ENCODE results near the gene SAPCD2. TPM values are rescaled to one million over a fixed set of nuclear protein-coding genes. Genes with fewer than 3 reads are reported as not detected.

The SAPCD2 gene
- total RNA-seq, 1 experiment from 2014 or later = 18.4 TPM

- Histone ChIP-seq H3K27me3 (ENCODE audit: control insufficient read depth, insufficient read depth, low read length) (no peaks in the 10 kb centered on the region), H3K4me1 (ENCODE audit: control insufficient read depth, insufficient read depth, low read length) (no peaks in the 10 kb centered on the region), H3K4me3 (ENCODE audit: low read depth in 2 of 2, low read length in 2 of 2) (no peak overlapping the region), H3K9me3 (ENCODE audit: control insufficient read depth, insufficient read depth, low read depth, low read length) (no peaks in the 10 kb centered on the region), H3K27ac (ENCODE audit: low read length) (no peak overlapping the region), H3K36me3 (ENCODE audit: control insufficient read depth, insufficient read depth, low read length) (no peaks in the 10 kb centered on the region; the same call in 1 of the 2 replicates)
- ATAC-seq = no peak
- BruUV-seq (replicated peaks) = no TSS peak
- TF ChIP-seq SIN3A (IDR thresholded peaks at IDR 0.05; ENCODE audit: borderline replicate concordance, insufficient read depth, low read depth, low read length) = no peak
- no peak for TF ChIP-seq TCF7L2 (IDR thresholded peaks at IDR 0.05; ENCODE audit: low read depth, low read length)
- TF ChIP-seq POLR2AphosphoS5 (IDR thresholded peaks at IDR 0.05; ENCODE audit: low read depth, low read length) = no peak
- no peak for TF ChIP-seq CTCF (IDR thresholded peaks at IDR 0.05)
- TF ChIP-seq, protein P1, sequence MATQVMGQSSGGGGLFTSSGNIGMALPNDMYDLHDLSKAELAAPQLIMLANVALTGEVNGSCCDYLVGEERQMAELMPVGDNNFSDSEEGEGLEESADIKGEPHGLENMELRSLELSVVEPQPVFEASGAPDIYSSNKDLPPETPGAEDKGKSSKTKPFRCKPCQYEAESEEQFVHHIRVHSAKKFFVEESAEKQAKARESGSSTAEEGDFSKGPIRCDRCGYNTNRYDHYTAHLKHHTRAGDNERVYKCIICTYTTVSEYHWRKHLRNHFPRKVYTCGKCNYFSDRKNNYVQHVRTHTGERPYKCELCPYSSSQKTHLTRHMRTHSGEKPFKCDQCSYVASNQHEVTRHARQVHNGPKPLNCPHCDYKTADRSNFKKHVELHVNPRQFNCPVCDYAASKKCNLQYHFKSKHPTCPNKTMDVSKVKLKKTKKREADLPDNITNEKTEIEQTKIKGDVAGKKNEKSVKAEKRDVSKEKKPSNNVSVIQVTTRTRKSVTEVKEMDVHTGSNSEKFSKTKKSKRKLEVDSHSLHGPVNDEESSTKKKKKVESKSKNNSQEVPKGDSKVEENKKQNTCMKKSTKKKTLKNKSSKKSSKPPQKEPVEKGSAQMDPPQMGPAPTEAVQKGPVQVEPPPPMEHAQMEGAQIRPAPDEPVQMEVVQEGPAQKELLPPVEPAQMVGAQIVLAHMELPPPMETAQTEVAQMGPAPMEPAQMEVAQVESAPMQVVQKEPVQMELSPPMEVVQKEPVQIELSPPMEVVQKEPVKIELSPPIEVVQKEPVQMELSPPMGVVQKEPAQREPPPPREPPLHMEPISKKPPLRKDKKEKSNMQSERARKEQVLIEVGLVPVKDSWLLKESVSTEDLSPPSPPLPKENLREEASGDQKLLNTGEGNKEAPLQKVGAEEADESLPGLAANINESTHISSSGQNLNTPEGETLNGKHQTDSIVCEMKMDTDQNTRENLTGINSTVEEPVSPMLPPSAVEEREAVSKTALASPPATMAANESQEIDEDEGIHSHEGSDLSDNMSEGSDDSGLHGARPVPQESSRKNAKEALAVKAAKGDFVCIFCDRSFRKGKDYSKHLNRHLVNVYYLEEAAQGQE (IDR thresholded peaks at IDR 0.05; ENCODE audit: insufficient read depth in 1 of 2, low read depth in 2 of 2, low read length in 1 of 2) = no peak
- no peak for DNase-seq (ENCODE audit: low read depth, low spot score)
- intact Hi-C loops (cut with micrococcal nuclease; ENCODE audit: unreplicated experiment) = no loop called here
- in situ Hi-C loops (cut with HindIII; ENCODE audit: low pct_unique_long_range_greater_than_20kb, low sequenced_read_pairs) = no loop called here
- ChIA-PET POLR2A (no interaction called here), CTCF (no interaction called here)
Measured at GRCh38 chr9:137074657-137075274, 4.4 kb upstream of the SAPCD2 start.

- in situ Hi-C loops (cut with HindIII; ENCODE audit: low pct_unique_long_range_greater_than_20kb, low sequenced_read_pairs) (no loop called here), intact Hi-C loops (cut with micrococcal nuclease; ENCODE audit: unreplicated experiment) (no loop called here)
- BruUV-seq (replicated peaks) = no TSS peak
- H3K36me3 ChIP-seq (ENCODE audit: control insufficient read depth, insufficient read depth, low read length) = no peaks in the 10 kb centered on the region; the same call in 1 of the 2 replicates
- H3K27me3 ChIP-seq (ENCODE audit: control insufficient read depth, insufficient read depth, low read length) = no peaks in the 10 kb centered on the region
- ChIA-PET POLR2A (no interaction called here), CTCF (no interaction called here)
- no peaks in the 10 kb centered on the region; the same call in 1 of the 2 replicates for H3K4me1 ChIP-seq (ENCODE audit: control insufficient read depth, insufficient read depth, low read length)
- H3K9me3 ChIP-seq (ENCODE audit: control insufficient read depth, insufficient read depth, low read depth, low read length) = no peaks in the 10 kb centered on the region
- no peak overlapping the region for H3K4me3 ChIP-seq (ENCODE audit: low read depth in 2 of 2, low read length in 2 of 2)
- H3K27ac ChIP-seq (ENCODE audit: low read length) = no peak overlapping the region
- TF ChIP-seq POLR2AphosphoS5 (IDR thresholded peaks at IDR 0.05; ENCODE audit: low read depth, low read length) = no peak
- TF ChIP-seq SIN3A (IDR thresholded peaks at IDR 0.05; ENCODE audit: borderline replicate concordance, insufficient read depth, low read depth, low read length) = no peak
- TF ChIP-seq, protein P1 (IDR thresholded peaks at IDR 0.05; ENCODE audit: insufficient read depth in 1 of 2, low read depth in 2 of 2, low read length in 1 of 2) = no peak
- no peak for TF ChIP-seq CTCF (IDR thresholded peaks at IDR 0.05)
- TF ChIP-seq TCF7L2 (IDR thresholded peaks at IDR 0.05; ENCODE audit: low read depth, low read length) = no peak
- no peak for DNase-seq (ENCODE audit: low read depth, low spot score)
- ATAC-seq = no peak
Measured at GRCh38 chr9:137073992-137074399, 3.6 kb upstream of the SAPCD2 start.
